Measurements from ENCODE around the gene RCE1. TPM values are rescaled to one million over a fixed set of nuclear protein-coding genes. Genes with fewer than 3 reads are reported as not detected.

Gene RCE1
- total RNA-seq, 1 experiment from 2014 or later: 15.6 TPM

GRCh38 chr11:66885469-66885868, 42.2 kb downstream of the RCE1 start:
- DNase-seq (ENCODE audit: low read depth): no peak

GRCh38 chr11:66885950-66886440, 42.8 kb downstream of the RCE1 start:
- no peak for DNase-seq (ENCODE audit: low read depth)

- DNase-seq (ENCODE audit: low read depth): no peak
These were observed 43.5 kb downstream of the RCE1 start for GRCh38 chr11:66886671-66887221.

- DNase-seq (ENCODE audit: low read depth): no peak
These were observed 44.3 kb downstream of the RCE1 start for GRCh38 chr11:66887526-66887925.

- no peak for DNase-seq (ENCODE audit: low read depth)
These were observed 45.0 kb downstream of the RCE1 start for GRCh38 chr11:66888282-66888681.

- no peak for DNase-seq (ENCODE audit: low read depth)
These were observed 46.7 kb downstream of the RCE1 start for GRCh38 chr11:66889960-66890359.

GRCh38 chr11:66891851-66892660, 48.8 kb downstream of the RCE1 start:
- peak; percentile 98 for DNase-seq (ENCODE audit: low read depth)

- DNase-seq (ENCODE audit: low read depth): peak; percentile 20
These were observed 49.7 kb downstream of the RCE1 start for GRCh38 chr11:66892911-66893310.

- DNase-seq (ENCODE audit: low read depth): no peak
These were observed 50.9 kb downstream of the RCE1 start for GRCh38 chr11:66894141-66894540.

Other genes starting within 250 kb of the RCE1 start
- 50.0 and 58.7 TPM in 2 replicates for gene RBM14, start 226.8 kb upstream of the RCE1 start, total RNA-seq (2014; rRNA removed)
- 86.4 and 87.6 TPM in 2 replicates for gene RBM4, start 204.7 kb upstream of the RCE1 start, total RNA-seq (2014; rRNA removed)
- 23.5 and 33.2 TPM in 2 replicates for gene RBM4B, start 165.6 kb upstream of the RCE1 start, total RNA-seq (2014; rRNA removed)
- 0.06 and 0.57 TPM in 2 replicates for gene SPTBN2, start 114.2 kb upstream of the RCE1 start, total RNA-seq (2014; rRNA removed)
- 14.1 and 16.9 TPM in 2 replicates for gene LRFN4, start 13.6 kb downstream of the RCE1 start, total RNA-seq (2014; rRNA removed)
- 6.2 and 6.3 TPM in 2 replicates for gene PC, start 114.9 kb downstream of the RCE1 start, total RNA-seq (2014; rRNA removed)
- not detected in 2 replicates for gene C11orf86, start 131.9 kb downstream of the RCE1 start, total RNA-seq (2014; rRNA removed)
- not detected in 2 replicates for gene SYT12, start 179.7 kb downstream of the RCE1 start, total RNA-seq (2014; rRNA removed)
- gene RHOD, start 213.4 kb downstream of the RCE1 start, total RNA-seq (2014; rRNA removed): 0.57 and 1.0 TPM in 2 replicates

All from LHCN-M2 (cell line).